GM10248 (cell line): Measurements from ENCODE around the gene SMIM3.

Experiments
- CTCF ChIA-PET: fragments of 300-600 bp; sonication (Branson Sonifier 250); formaldehyde crosslinking; extraction: SDS; loops from one replicate; lab custom pipeline; 2021; ENCODE audit warnings: antibody characterized with exemption; lab: Yijun Ruan, JAX
- POLR2A ChIA-PET: fragments of 350-650 bp; sonication (Branson Sonifier 250); formaldehyde crosslinking; extraction: SDS; loops from one replicate; lab custom pipeline; 2020; ENCODE audit warnings: antibody characterized with exemption; lab: Yijun Ruan, JAX
- DNase-seq: peaks from one replicate; pipeline ENCODE4 v3.0.0; 2012; ENCODE audit errors: extremely low spot score
- TF ChIP-seq, protein P1 (sequence below): IDR thresholded peaks from 2 replicates; pipeline ENCODE4 v1.5.1; 2012; ENCODE audit warnings: mild to moderate bottlenecking, low read depth; ENCODE audit errors: extremely low read depth, missing control alignments, control extremely low read depth

The SMIM3 gene

DNA sequence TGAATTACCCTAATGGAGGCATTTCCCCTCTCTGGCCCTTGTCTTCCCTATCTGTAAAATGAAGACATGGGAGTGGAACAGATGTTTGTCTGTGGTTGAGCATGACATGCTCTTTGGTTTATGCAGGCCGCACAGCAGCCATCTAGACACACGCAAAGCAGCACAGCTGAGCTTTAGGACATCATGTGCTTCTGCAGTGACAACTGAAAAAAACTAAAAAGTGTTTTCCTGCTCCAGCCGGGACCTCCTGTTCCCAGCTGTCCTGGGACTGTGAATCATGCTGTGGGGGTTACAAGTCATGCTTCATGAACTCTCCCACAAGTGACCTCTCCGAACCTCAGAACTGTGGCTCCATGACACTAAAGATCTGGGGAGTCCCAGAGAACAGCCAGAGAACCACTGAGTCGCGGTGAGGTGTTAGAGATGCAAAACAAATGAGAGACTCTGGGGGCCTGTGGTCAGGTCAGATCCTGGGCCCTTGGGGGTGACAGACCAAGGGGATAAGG, 1.7 kb downstream of the SMIM3 start:
- TF ChIP-seq, protein P1, sequence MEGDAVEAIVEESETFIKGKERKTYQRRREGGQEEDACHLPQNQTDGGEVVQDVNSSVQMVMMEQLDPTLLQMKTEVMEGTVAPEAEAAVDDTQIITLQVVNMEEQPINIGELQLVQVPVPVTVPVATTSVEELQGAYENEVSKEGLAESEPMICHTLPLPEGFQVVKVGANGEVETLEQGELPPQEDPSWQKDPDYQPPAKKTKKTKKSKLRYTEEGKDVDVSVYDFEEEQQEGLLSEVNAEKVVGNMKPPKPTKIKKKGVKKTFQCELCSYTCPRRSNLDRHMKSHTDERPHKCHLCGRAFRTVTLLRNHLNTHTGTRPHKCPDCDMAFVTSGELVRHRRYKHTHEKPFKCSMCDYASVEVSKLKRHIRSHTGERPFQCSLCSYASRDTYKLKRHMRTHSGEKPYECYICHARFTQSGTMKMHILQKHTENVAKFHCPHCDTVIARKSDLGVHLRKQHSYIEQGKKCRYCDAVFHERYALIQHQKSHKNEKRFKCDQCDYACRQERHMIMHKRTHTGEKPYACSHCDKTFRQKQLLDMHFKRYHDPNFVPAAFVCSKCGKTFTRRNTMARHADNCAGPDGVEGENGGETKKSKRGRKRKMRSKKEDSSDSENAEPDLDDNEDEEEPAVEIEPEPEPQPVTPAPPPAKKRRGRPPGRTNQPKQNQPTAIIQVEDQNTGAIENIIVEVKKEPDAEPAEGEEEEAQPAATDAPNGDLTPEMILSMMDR: no peak
- CTCF ChIA-PET: interaction anchor here (1.0 to 8.2 kb wide), 7 partner anchors 10 to 220 kb away, joined by 3 to 131 read pairs (median 11); partner anchors contain the start of genes DCTN4, IRGM and RBM22
- POLR2A ChIA-PET: interaction anchor here (0.6 to 1.7 kb wide), 5 partner anchors 9 to 550 kb away, joined by 3 to 6 read pairs (median 3); partner anchors contain the start of gene RBM22
- DNase-seq: peak; percentile 59

GRCh38 chr5:150780816-150781221, 2.3 kb downstream of the SMIM3 start:
- CTCF ChIA-PET: interaction anchor here (0.7 to 8.2 kb wide), 6 partner anchors 19 to 331 kb away, joined by 3 to 131 read pairs (median 5); partner anchors contain the start of genes DCTN4 and RPS14
- TF ChIP-seq, protein P1: no peak
- no peak for DNase-seq
- POLR2A ChIA-PET: interaction anchor here (0.6 to 1.4 kb wide), 2 partner anchors 9 to 97 kb away, joined by 3 to 6 read pairs; no protein-coding TSS in a partner anchor

GRCh38 chr5:150781706-150782614, 3.4 kb downstream of the SMIM3 start:
- DNase-seq: no peak
- TF ChIP-seq, protein P1: no peak
- ChIA-PET POLR2A (interaction anchor here (0.6 to 1.4 kb wide), 2 partner anchors 8 to 116 kb away, joined by 3 read pairs; no protein-coding TSS in a partner anchor), CTCF (interaction anchor here (0.6 to 8.2 kb wide), 7 partner anchors 9 to 332 kb away, joined by 3 to 131 read pairs (median 5); partner anchors contain the start of genes DCTN4, IRGM and RPS14)

DNA sequence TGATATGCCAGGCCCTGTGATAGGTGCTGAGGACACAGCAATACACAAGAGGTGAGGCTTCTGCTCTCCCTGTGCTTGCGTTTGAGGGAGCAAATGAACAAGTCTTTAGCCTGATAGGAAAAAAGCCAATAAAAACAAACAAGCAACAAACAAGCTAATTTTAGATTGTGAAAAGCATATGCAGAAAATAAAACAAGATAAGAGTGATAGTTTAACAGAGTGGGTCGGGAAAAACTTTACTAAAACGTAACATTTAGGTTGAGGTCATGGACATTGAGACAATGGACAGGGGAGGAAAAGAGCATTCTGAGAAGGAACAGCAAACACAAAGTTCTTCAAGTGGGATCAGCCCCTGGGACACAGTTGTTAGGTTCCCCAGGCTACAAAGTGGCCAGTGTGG, 4.3 kb downstream of the SMIM3 start:
- DNase-seq: no peak
- CTCF ChIA-PET: interaction anchor here (0.6 to 8.2 kb wide), 10 partner anchors 8 to 222 kb away, joined by 3 to 131 read pairs (median 7); partner anchors contain the start of gene DCTN4
- TF ChIP-seq, protein P1: no peak
- POLR2A ChIA-PET: interaction anchor here (0.9 to 1.0 kb wide), 2 partner anchors 24 to 28 kb away, joined by 3 to 6 read pairs; partner anchors contain the start of gene DCTN4

GRCh38 chr5:150783422-150783928, 4.9 kb downstream of the SMIM3 start:
- POLR2A ChIA-PET: interaction anchor here (0.6 to 1.0 kb wide), 9 partner anchors 8 to 469 kb away, joined by 3 to 7 read pairs (median 4); partner anchors contain the start of genes DCTN4 and GM2A
- CTCF ChIA-PET: interaction anchor here (1.1 to 8.2 kb wide), 9 partner anchors 7 to 223 kb away, joined by 3 to 131 read pairs (median 7); partner anchors contain the start of gene DCTN4
- TF ChIP-seq, protein P1: no peak
- peak; percentile 50 for DNase-seq

DNA sequence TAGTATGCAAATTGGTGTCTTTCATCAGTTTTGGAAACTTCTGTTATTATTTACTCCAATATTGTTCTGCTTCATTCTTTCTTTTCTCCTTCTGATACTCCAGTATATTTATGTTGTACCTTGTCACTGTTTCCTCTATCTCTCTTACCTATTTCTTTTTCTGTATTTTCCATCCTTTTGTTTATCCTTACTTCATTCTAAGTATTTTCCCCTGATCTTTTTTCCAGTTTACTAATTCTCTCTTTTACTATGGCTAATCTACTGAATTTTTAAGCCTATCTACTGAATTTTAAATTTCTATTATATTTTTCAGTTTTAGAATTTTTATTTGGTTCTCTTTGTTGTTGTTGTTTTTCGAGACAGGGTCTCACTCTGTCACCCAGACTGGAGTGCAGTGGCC, 7.4 kb downstream of the SMIM3 start:
- ChIA-PET POLR2A (no interaction called here), CTCF (interaction anchor here (1.7 to 1.8 kb wide), 2 partner anchors 327 to 379 kb away, joined by 4 to 5 read pairs; no protein-coding TSS in a partner anchor)
- TF ChIP-seq, protein P1: no peak
- DNase-seq: no peak
